ENCODE data around the gene TP53. TPM values are rescaled to one million over a fixed set of nuclear protein-coding genes. Genes with fewer than 3 reads are reported as not detected.

TP53 gene
- total and polyA plus RNA-seq, 5 donors, result 6.1 to 16.3 (median 13.8) TPM

DNA sequence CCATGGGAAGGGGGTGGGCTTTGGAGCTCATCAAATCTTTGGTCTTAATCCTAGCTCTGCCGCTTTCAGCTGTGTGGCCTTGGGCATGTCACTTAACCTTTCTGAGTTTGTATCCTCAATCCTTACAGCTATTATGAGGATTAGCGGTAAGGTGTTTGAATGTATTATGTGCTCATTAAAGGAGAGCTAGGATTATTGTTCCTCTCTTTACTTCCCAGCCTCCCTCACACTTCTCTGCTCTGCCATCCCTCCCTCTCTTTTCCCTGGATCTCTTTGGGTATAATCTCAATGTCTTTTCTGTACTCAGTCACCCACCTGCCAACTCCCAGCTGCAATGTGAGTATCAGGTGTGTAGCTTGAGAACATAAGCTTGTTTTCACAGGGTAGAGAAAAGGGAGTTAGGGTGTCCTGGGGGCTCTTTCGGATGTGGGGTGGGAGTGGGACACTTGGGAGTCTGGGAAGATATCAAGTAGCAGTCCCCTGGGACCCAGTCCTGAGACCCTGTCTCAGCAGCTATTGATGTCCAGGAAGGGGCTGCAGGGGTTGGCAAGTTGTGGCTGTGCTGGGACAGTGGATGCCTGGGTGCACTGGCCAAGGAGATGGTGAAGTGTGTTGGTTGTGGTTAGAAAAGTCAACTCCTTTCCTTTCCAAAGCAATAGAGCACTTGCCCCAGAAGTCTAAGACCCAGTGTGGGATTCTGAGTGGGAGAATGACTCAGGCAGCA is 19.5 kb upstream of the TP53 start:
- no peaks in the 10 kb centered on the region for H3K27me3 ChIP-seq (ENCODE audit: control insufficient read depth, insufficient read depth)
- H3K9me3 ChIP-seq (ENCODE audit: control insufficient read depth, low read length), result no peaks in the 10 kb centered on the region
- H3K4me3 ChIP-seq (ENCODE audit: low read length), result no peak overlapping the region
- no peak overlapping the region for H3K27ac ChIP-seq (ENCODE audit: low read length)
- no peak for ATAC-seq
- 93% methylated on average over 3 of the region's 3 CpGs for WGBS
- H3K4me1 ChIP-seq (ENCODE audit: control insufficient read depth, insufficient read depth, low read length), result peaks cover 2% of the 10 kb centered on the region
- intact Hi-C loops (cut with DNase I), result no loop called here
- DNase-seq, result no peak

DNA sequence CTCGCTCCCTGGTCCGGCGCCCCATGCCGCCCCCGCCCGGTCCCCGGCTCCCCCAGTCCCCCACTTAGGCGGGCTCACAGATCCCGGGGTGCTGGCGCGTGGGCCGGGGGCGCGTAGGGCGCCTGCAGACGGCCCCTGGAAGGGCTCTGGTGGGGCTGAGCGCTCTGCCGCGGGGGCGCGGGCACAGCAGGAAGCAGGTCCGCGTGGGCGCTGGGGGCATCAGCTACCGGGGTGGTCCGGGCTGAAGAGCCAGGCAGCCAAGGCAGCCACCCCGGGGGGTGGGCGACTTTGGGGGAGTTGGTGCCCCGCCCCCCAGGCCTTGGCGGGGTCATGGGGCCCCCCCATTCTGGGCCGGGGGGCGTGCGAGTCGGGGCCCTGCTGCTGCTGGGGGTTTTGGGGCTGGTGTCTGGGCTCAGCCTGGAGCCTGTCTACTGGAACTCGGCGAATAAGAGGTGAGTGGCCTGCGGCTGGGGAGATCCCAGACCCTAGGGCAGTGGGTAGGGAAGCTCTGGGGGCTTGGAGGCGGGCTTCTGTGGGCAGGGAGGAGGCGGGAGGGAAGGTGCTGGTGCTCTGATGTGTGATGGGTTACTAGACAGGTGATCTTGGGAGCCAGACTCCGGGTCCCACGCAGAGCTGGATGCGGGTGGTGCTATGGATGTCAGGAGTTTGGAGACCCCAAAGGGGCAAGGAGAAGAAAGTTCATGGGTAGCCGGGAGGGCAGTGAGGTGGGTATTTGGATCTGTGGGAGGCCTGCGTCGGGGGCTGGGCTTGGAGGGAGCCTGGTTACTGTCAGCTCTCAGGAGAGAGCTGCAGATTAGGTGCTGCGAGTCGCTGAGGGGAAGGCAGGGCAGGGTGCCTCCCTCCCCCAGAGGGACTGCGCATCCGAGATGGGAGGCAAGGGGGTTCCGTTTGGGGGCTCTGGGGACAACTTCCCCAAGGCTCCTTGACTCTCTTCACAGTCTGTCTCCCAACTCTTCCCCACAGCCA is 18.3 kb upstream of the TP53 start:
- Histone ChIP-seq H3K4me1 (ENCODE audit: control insufficient read depth, insufficient read depth, low read length) (peaks cover 2% of the 10 kb centered on the region), H3K4me3 (ENCODE audit: low read length) (peak overlapping the region; percentile 27), H3K27me3 (ENCODE audit: control insufficient read depth, insufficient read depth) (no peaks in the 10 kb centered on the region), H3K9me3 (ENCODE audit: control insufficient read depth, low read length) (no peaks in the 10 kb centered on the region), H3K27ac (ENCODE audit: low read length) (no peak overlapping the region)
- ATAC-seq, result no peak
- 4% methylated on average over 50 of the region's 50 CpGs for WGBS
- intact Hi-C loops (cut with DNase I), result no loop called here
- no peak for DNase-seq

DNA sequence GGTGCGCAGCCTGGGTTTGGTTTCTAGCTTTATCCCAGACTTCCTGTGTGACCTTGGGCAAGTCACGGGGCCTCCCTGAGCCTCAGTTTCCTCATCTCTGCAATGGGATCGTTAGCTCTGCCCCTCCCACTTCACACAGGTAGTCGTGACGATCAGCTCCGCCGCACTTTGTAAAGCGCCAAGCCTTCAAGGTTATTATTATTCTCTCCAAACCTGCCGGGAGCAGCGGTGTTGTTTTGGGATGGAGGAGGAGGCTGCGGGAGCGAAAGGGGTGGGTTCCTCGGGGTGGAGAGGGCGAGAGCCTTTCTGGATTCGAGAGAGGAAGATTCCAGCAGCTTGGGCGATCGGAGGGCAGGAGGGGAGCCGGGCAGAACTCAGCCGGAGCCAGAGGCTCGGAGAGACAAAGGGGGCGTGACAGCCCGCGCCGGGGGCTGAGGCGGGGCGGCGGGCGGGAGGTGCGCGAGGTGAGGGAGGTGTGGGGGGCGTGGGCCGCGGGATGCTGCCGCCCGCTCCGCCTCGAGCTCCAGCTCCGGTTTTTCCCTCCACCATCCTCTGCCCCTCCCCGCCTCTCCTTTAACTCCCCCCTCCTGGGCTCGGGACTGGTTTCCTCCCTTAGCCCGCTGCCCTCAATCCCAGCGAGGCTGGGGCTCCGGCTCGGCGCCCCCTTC is 17.4 kb upstream of the TP53 start, which contains the start of gene EFNB3:
Gene EFNB3, plus strand, starts transcription at position 602 of the 668 bp plus-strand sequence. CDS start 397 bp downstream, outside the sequence.
- H3K27me3 ChIP-seq (ENCODE audit: control insufficient read depth, insufficient read depth), result no peaks in the 10 kb centered on the region
- H3K9me3 ChIP-seq (ENCODE audit: control insufficient read depth, low read length), result no peaks in the 10 kb centered on the region
- 1% methylated on average over 45 of the region's 45 CpGs for WGBS
- H3K27ac ChIP-seq (ENCODE audit: low read length), result no peak within 1 kb of the TSS
- intact Hi-C loops (cut with DNase I), result no loop called here
- peak within 1 kb of the TSS; percentile 27 for H3K4me3 ChIP-seq (ENCODE audit: low read length)
- peaks cover 2% of the 10 kb centered on the region for H3K4me1 ChIP-seq (ENCODE audit: control insufficient read depth, insufficient read depth, low read length)
- ATAC-seq (peak; percentile 8 to 18), DNase-seq (no peak)

DNA sequence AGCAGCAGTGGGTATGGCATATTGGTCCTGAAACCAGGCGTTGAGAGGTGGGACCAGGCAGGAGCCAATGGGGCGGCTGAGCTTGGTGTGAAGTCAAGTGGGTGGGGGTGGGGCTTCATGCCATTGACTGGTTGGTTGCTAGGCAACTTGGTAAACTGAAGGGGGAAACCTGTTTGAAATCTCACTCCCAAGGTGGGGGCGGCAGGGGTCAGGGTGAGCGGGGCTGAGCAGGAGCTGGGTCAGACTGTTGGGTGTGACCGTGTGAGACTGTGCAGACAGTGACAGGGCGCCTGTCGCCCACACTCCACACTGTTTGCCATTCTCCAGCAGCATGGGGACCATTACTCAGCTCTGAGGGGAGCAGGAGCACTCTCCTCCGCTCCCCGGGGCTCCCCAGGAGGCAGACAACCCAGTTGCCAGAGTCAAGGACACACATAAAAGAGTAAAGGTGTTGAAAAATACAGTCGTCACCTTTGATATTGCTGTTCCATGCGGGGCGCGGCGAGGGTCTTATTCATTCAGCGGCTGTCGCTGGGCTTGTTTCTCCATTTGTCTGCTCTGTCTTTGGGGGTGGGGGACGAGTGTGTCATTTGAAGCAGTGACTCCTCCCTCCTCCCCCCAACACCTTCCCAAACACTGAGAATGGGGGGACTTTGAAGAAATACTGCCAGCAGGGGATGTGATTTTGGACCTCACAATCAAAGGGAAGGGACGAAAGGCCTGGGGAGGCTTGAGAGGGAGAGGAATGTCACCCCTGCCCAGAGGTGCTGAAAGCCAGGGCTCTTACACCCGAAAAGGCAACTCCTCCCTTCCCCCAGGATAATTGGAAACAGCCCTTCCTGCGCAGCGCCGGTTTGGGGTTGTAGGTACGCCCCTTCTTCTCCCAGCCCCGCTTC is 16.5 kb upstream of the TP53 start:
- ATAC-seq (peak; percentile 54 to 58), DNase-seq (peak in 2 of 3 donors; percentile 66 to 70)
- Histone ChIP-seq H3K4me3 (ENCODE audit: low read length) (no peak overlapping the region), H3K4me1 (ENCODE audit: control insufficient read depth, insufficient read depth, low read length) (peaks cover 2% of the 10 kb centered on the region), H3K27ac (ENCODE audit: low read length) (no peak overlapping the region), H3K9me3 (ENCODE audit: control insufficient read depth, low read length) (no peaks in the 10 kb centered on the region), H3K27me3 (ENCODE audit: control insufficient read depth, insufficient read depth) (no peaks in the 10 kb centered on the region)
- intact Hi-C loops (cut with DNase I), result no loop called here
- 26% methylated on average over 24 of the region's 24 CpGs for WGBS

DNA sequence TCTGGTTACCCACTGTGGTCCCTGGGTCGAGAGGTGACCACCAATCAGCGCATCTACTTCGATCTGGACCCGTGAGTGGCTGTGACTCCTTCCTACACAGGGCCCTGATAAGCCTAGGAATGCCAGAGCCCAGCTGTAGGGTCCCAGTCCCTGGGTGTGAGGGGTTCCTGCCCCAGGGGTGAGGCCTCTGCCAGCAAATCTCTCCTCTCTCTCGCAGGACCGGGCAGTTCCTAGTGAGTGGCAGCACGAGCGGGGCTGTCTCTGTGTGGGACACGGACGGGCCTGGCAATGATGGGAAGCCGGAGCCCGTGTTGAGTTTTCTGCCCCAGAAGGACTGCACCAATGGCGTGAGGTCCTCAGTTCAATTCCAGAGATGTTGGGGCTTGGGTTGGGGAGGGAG is 15.5 kb upstream of the TP53 start:
- no peak for ATAC-seq
- H3K4me1 ChIP-seq (ENCODE audit: control insufficient read depth, insufficient read depth, low read length), result peaks cover 2% of the 10 kb centered on the region
- H3K4me3 ChIP-seq (ENCODE audit: low read length), result no peak overlapping the region
- no peaks in the 10 kb centered on the region for H3K27me3 ChIP-seq (ENCODE audit: control insufficient read depth, insufficient read depth)
- no peak for DNase-seq
- WGBS, result 88% methylated on average over 13 of the region's 13 CpGs
- H3K27ac ChIP-seq (ENCODE audit: low read length), result no peak overlapping the region
- H3K9me3 ChIP-seq (ENCODE audit: control insufficient read depth, low read length), result no peaks in the 10 kb centered on the region
- intact Hi-C loops (cut with DNase I), result no loop called here

DNA sequence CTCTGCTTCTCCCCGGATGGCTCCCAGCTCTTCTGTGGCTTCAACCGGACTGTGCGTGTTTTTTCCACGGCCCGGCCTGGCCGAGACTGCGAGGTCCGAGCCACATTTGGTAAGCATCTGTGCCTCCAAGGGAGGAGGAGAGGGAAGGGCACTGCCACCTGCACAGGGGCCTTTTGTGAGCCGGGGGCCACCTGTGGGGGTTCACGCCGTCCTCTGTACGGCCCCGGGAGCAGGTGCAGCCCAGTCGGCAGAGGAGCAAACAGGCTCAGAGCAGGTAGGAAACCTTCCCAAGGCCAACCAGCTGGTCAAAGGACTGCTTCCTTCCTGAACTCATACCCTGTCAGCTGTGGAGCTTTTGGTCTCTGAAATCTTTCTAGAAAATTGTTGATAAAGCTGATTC is 14.4 kb upstream of the TP53 start:
- intact Hi-C loops (cut with DNase I), result no loop called here
- H3K27ac ChIP-seq (ENCODE audit: low read length), result no peak overlapping the region
- H3K4me3 ChIP-seq (ENCODE audit: low read length), result no peak overlapping the region
- no peaks in the 10 kb centered on the region for H3K27me3 ChIP-seq (ENCODE audit: control insufficient read depth, insufficient read depth)
- DNase-seq (no peak), ATAC-seq (no peak)
- 95% methylated on average over 14 of the region's 14 CpGs for WGBS
- no peaks in the 10 kb centered on the region for H3K9me3 ChIP-seq (ENCODE audit: control insufficient read depth, low read length)
- peaks cover 2% of the 10 kb centered on the region for H3K4me1 ChIP-seq (ENCODE audit: control insufficient read depth, insufficient read depth, low read length)

DNA sequence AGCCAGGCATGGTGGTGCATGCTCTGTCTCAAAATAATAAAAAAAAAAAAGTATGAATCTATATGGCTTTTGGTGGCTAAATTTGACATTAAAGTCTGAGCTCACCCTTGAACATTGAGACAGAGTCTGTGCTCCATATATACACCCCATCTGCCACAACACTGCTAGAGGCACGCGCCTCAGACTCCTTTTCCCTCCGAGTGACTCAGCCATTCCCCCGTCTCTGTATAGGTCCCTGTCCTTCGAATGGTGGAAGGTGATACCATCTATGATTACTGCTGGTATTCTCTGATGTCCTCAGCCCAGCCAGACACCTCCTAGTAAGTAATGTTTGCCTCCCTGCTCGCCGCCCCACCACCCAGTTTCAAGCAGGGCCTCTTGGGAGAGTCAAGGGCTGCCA is 13.2 kb upstream of the TP53 start:
- Histone ChIP-seq H3K4me1 (ENCODE audit: control insufficient read depth, insufficient read depth, low read length) (peaks cover 2% of the 10 kb centered on the region), H3K27ac (ENCODE audit: low read length) (no peak overlapping the region), H3K9me3 (ENCODE audit: control insufficient read depth, low read length) (no peaks in the 10 kb centered on the region), H3K4me3 (ENCODE audit: low read length) (no peak overlapping the region), H3K27me3 (ENCODE audit: control insufficient read depth, insufficient read depth) (no peaks in the 10 kb centered on the region)
- DNase-seq, result no peak
- ATAC-seq, result no peak
- intact Hi-C loops (cut with DNase I), result no loop called here
- WGBS, result 95% methylated on average over 7 of the region's 7 CpGs

DNA sequence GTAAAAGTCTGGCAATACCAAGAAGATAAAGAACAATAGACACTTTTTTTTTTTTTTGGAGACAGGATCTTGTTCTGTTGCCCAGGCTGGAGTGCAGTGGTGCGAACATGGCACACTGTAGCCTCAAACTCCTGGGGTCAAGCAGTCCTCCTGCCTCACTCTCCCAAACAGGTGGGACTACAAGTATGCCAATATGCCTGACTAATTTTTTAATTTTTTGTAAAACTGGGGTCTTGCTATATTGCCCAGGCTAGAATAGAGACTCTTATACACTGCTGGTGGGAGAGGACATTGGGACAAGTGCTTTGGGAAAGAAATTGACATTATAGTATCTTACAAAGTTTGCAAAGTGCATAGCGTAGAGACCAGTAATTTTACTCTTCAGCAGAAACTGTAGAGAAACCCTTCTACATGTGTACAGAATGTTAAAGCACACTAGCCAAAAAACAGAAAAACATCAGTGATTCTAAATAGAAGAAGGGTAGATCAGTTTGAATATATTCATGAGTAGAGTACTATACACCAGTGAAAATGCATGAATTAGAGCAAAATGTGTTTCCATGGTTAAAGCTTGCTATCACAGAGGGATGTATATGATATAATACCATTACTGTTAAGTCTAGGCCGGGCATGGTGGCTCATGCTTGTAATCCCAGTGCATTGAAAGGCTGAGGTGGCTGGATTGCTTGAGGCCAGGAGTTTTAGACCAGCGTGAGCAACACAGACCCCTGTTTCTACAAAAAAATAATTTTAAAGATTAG is 10.7 kb upstream of the TP53 start:
- intact Hi-C loops (cut with DNase I), result no loop called here
- Histone ChIP-seq H3K9me3 (ENCODE audit: control insufficient read depth, low read length) (no peaks in the 10 kb centered on the region), H3K4me1 (ENCODE audit: control insufficient read depth, insufficient read depth, low read length) (no peaks in the 10 kb centered on the region), H3K27ac (ENCODE audit: low read length) (no peak overlapping the region), H3K27me3 (ENCODE audit: control insufficient read depth, insufficient read depth) (no peaks in the 10 kb centered on the region), H3K4me3 (ENCODE audit: low read length) (no peak overlapping the region)
- DNase-seq (no peak), ATAC-seq (no peak)
- over 99% methylated on average over 4 of the region's 4 CpGs for WGBS

DNA sequence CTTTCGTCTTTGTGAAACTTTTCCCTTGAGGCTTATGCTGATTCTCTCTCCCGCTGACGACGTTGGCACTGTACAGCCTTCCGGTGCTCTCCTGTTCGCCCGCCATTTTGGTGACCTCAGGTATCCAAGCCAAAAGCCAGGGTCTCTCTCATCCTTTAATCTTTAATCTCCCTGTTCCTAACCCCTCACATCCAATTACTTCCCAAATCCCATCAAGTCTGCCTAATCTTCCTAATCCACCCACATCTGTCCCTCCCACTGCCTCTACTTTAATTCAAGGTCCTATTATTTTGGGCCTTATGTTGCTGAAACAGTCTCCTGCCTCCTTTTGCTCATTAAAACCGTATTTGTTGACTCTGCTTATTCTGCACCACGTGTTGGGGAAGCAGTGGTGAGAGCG is 8.3 kb upstream of the TP53 start:
- intact Hi-C loops (cut with DNase I), result no loop called here
- Histone ChIP-seq H3K4me1 (ENCODE audit: control insufficient read depth, insufficient read depth, low read length) (no peaks in the 10 kb centered on the region), H3K9me3 (ENCODE audit: control insufficient read depth, low read length) (no peaks in the 10 kb centered on the region), H3K4me3 (ENCODE audit: low read length) (no peak overlapping the region), H3K27me3 (ENCODE audit: control insufficient read depth, insufficient read depth) (no peaks in the 10 kb centered on the region), H3K27ac (ENCODE audit: low read length) (no peak overlapping the region)
- ATAC-seq (no peak), DNase-seq (no peak)
- WGBS, result 96% methylated on average over 10 of the region's 10 CpGs

Data from right cardiac atrium (tissue), 5 donors.